Sigmoid colon (tissue), 3 donors: ENCODE measurements around the gene HRK.

Experiments used
- POLR2A ChIP-seq, 2 donors: fragments of 450-650 bp; IDR thresholded peaks; one replicate each; pipeline ENCODE4 v1.6.1; 2016; ENCODE audit warnings: antibody characterized with exemption in 2 of 2, mild to moderate bottlenecking in 2 of 2, moderate library complexity in 2 of 2
- TF ChIP-seq, protein P1 (sequence below), 4 experiments: fragments of 450-650 bp in 3 of 4; fragments of 200-600 bp in 1 of 4; IDR thresholded peaks; one replicate each; pipeline ENCODE4 v1.5.1; 2016 to 2019; ENCODE audit warnings: antibody characterized with exemption in 4 of 4, mild to moderate bottlenecking in 3 of 4, moderate library complexity in 2 of 4

- TF ChIP-seq, protein P1, sequence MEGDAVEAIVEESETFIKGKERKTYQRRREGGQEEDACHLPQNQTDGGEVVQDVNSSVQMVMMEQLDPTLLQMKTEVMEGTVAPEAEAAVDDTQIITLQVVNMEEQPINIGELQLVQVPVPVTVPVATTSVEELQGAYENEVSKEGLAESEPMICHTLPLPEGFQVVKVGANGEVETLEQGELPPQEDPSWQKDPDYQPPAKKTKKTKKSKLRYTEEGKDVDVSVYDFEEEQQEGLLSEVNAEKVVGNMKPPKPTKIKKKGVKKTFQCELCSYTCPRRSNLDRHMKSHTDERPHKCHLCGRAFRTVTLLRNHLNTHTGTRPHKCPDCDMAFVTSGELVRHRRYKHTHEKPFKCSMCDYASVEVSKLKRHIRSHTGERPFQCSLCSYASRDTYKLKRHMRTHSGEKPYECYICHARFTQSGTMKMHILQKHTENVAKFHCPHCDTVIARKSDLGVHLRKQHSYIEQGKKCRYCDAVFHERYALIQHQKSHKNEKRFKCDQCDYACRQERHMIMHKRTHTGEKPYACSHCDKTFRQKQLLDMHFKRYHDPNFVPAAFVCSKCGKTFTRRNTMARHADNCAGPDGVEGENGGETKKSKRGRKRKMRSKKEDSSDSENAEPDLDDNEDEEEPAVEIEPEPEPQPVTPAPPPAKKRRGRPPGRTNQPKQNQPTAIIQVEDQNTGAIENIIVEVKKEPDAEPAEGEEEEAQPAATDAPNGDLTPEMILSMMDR (IDR thresholded peaks at IDR 0.05), result no peak
- TF ChIP-seq POLR2A (IDR thresholded peaks at IDR 0.05), result no peak
Observed at GRCh38 chr12:116916122-116916521, 34.9 kb upstream of the HRK start.
